NB4 (cell line): ENCODE data around the gene MCUR1.

Source experiments
- TF ChIP-seq, protein P1 (sequence below): IDR thresholded peaks from one replicate; pipeline ENCODE4 v1.5.1; 2012; ENCODE audit warnings: low read depth, low read length
- TF ChIP-seq, protein P2 (sequence below): IDR thresholded peaks from 2 replicates; pipeline ENCODE4 v1.6.1; 2011; ENCODE audit warnings: low read depth, low read length

DNA sequence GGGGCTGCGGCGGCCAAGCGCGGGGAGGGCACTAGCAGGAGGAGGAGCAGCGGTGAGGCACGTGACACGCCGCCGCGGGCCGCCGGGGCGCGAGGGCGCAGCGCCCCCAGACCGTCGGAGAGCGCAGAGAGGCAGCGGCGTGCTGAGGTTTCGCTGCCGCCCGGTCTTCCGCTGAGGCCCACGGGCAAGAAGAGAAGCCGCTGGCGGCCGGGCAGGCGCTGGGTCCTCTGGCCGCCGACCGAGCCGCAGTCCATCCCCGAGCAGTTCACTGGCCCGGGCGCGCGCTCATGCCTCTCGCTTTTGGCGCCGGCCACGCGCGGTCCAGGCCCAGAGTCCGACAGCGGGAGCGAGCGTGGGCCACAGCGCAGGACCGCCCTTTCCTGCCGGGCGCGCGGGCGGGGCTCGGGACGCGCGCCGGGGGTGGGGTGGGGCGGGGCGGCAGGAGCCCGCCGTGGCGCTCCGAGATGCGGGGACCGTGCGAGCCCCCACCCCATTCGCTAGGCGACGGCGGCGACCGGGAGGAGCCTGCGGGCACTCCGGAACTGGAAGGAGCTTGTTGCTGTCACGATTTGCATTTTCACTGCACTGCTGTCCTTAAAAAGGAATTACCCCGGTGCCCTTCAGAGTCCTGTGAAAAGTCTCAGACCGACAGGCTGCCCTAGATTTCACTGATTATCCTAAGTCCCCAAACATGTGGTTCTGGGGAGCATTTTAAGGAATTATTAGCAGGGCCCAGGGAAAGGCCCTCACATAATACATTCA lies at the start of gene MCUR1:
- TF ChIP-seq, protein P1, sequence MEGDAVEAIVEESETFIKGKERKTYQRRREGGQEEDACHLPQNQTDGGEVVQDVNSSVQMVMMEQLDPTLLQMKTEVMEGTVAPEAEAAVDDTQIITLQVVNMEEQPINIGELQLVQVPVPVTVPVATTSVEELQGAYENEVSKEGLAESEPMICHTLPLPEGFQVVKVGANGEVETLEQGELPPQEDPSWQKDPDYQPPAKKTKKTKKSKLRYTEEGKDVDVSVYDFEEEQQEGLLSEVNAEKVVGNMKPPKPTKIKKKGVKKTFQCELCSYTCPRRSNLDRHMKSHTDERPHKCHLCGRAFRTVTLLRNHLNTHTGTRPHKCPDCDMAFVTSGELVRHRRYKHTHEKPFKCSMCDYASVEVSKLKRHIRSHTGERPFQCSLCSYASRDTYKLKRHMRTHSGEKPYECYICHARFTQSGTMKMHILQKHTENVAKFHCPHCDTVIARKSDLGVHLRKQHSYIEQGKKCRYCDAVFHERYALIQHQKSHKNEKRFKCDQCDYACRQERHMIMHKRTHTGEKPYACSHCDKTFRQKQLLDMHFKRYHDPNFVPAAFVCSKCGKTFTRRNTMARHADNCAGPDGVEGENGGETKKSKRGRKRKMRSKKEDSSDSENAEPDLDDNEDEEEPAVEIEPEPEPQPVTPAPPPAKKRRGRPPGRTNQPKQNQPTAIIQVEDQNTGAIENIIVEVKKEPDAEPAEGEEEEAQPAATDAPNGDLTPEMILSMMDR = peak; percentile 12
- TF ChIP-seq, protein P2, sequence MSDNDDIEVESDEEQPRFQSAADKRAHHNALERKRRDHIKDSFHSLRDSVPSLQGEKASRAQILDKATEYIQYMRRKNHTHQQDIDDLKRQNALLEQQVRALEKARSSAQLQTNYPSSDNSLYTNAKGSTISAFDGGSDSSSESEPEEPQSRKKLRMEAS = peak; percentile 90
